HG02852 (cell line): ENCODE data around the gene GRK5.
"Not testable (repeated sequence)": the region's sequence is repeated elsewhere in the genome, so short reads cannot be mapped to it uniquely, and the experiment has no call there.

Experiments used
- ATAC-seq: cut with Tn5 transposase; IDR thresholded peaks from one replicate; pipeline ENCODE4 v1.9.1; 2021; ENCODE audit warnings: mild to moderate bottlenecking, moderate library complexity; ENCODE audit not compliant: unreplicated experiment

Gene GRK5

GRCh38 chr10:119272736-119273135 lies 65.4 kb downstream of the GRK5 start:
- no peak for ATAC-seq

- no peak for ATAC-seq
Observed at GRCh38 chr10:119273413-119273812, 66.0 kb downstream of the GRK5 start.

- no peak for ATAC-seq
Observed at GRCh38 chr10:119274519-119275045, 67.2 kb downstream of the GRK5 start.

GRCh38 chr10:119275085-119275484 lies 67.7 kb downstream of the GRK5 start:
- no peak for ATAC-seq

DNA sequence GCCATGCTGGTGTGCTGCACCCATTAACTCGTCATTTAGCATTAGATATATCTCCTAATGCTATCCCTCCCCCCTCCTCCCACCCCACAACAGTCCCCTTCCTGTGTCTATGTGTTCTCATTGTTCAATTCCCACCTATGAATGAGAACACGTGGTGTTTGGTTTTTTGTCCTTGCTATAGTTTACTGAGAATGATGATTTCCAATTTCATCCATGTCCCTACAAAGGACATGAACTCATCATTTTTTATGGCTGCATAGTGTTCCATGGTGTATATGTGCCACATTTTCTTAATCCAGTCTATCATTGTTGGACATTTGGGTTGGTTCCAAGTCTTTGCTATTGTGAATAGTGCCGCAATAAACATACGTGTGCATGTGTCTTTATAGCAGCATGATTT lies 68.8 kb downstream of the GRK5 start:
- not testable (repeated sequence) for ATAC-seq

GRCh38 chr10:119278126-119278709 lies 70.8 kb downstream of the GRK5 start:
- no peak for ATAC-seq

- no peak for ATAC-seq
Observed at GRCh38 chr10:119279441-119279840, 72.1 kb downstream of the GRK5 start.

DNA sequence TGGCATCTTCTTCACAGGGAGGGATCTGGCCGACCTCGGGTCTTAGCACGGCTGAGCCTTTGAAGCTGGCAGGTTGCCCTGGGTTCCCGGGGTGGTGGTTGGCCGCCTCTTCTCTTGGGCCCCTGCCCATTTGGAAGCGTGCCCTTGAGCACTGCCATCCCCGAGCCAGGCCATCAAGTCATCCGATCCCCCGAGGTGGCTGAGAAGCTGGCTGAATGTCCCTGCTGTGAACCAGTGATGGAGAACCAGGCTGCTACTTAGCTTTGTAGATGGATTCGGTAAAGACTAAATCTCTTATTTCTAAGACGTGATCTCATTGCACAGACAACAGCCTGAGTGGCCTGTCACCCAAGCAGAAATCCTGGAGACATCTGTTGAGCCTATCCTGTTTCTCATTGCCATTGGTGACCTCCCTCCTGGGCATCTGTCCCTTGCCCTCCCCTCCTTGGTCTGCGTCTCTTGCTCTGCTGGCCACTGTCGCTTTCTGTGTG lies 74.3 kb downstream of the GRK5 start:
- no peak for ATAC-seq

DNA sequence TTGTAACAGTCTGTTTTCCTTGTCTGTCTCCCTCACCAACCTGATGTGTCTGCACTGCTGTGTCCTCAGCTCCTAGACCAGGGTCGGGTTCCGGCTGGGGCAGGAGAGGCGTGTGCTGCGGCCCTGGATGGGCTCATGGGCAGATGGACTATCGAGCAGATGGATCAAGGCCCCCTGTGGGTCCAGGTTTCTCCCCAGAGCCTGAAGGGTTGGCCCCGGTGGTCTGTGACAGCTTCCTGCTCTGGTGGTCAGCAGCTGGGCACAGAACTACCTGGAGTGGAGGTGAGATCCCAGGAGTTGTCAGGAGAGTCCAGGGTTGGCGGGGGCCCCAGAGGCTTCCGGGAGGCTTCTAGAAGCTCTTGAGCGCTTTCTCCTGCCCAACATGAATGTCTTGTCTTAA lies 75.1 kb downstream of the GRK5 start:
- ATAC-seq, result no peak

DNA sequence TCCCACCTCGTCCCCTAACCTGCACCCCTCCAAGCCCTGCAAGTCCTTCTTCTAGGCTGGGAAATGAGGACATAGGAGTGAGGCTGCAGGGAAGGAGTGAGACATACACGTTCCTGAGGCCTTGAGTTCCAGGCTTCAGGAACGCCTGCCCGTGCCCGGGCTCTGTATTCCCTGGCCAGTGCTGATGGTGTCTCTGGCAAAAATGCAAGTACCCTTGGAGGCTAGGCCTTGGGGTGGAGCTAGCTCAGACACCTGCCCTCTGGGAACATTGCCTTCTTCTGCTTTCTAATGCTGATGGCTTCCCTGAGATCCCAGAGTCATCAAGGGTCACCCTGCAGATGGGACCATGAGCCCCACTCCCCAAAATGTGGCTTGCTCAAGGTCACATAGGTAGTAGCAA lies 76.0 kb downstream of the GRK5 start:
- no peak for ATAC-seq

DNA sequence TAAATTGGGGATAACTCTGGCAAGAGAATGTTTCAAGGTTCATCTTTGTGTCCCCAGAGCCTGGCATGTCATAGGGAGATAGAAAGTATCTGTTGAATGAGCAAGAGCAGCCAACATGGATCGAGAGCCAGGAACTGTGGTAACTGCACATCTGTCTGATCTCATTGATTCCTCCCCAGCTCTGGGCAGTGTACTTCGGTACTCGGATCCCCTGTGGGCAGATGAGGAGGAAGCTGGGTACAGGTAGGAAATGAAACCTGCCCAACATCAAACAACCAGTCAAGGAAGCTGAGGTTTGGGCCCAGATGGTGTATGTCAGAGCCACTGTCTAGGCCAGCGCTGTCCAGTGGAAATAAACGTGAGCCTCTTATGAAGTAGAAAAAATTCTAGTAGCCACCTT lies 76.4 kb downstream of the GRK5 start:
- ATAC-seq, result no peak

GRCh38 chr10:119284679-119285096 lies 77.3 kb downstream of the GRK5 start:
- no peak for ATAC-seq

DNA sequence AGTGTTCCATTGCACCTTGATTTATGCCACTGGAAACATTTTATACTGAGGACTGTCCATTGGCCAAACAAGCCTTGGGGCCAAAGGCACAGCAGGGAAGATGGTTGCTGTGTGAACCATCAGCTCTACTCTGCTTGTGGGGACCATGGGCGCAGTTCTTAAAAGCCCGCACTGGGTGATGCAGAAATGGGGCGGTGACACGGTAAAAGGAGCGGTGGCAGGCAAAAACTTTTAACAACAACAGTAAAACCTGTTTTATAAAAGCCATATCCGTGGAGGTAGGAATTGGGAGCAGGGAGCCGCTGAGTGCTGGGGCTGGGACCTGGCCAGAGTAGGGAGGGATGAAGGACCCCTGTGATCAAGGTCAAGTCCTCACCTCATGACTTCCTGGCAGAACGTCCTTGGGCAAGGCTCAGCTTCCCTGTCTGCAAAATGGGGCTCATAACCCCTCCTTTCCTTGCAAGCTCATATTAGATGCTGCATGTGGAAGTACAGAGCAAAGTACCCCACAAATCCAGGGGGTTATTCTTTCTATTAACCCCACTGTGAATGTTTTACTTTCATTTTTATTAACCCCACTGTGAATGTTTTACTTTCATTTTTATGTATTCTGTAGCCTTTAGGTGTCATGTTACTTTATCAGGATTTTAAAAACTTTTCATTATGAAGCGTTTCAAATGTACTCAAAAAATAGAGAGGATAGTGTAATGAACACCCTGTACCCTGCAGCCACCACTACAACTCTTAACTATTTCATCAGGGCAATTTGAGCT lies 78.3 kb downstream of the GRK5 start:
- ATAC-seq, result no peak

GRCh38 chr10:119286516-119286915 lies 79.1 kb downstream of the GRK5 start:
- no peak for ATAC-seq

DNA sequence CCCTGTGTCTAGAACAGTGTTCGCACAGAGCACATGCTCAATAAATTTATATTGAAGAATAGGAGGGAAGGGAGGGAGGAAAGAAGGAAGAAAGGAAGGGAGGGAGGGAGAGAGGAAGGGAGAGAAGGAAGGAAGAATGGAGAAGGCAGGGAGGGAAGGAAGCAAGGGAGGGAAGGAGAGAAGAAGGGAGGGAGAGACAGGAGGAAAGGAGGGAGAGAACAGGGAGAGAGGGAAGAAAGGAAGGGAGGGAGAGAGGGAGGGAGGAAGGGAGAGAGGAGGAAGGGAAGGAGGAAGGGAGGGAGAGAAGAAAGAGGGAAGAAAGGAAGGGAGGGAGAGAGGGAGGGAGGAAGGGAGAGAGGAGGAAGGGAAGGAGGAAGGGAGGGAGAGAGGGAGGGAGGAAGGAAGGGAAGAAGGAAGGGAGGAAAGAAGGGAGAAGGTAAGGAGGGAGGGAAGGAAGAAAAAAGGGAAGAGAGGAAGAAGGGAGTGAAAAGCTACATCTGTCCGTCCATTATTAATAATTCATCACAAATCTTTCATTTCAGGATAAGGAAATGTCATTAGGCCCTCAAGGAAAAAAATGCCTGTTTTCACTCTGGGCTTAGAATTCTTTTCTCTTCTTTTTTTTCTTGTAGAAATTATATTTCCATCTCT lies 79.7 kb downstream of the GRK5 start:
- no peak for ATAC-seq

- ATAC-seq, result no peak
Observed at GRCh38 chr10:119288574-119289001, 81.2 kb downstream of the GRK5 start.

DNA sequence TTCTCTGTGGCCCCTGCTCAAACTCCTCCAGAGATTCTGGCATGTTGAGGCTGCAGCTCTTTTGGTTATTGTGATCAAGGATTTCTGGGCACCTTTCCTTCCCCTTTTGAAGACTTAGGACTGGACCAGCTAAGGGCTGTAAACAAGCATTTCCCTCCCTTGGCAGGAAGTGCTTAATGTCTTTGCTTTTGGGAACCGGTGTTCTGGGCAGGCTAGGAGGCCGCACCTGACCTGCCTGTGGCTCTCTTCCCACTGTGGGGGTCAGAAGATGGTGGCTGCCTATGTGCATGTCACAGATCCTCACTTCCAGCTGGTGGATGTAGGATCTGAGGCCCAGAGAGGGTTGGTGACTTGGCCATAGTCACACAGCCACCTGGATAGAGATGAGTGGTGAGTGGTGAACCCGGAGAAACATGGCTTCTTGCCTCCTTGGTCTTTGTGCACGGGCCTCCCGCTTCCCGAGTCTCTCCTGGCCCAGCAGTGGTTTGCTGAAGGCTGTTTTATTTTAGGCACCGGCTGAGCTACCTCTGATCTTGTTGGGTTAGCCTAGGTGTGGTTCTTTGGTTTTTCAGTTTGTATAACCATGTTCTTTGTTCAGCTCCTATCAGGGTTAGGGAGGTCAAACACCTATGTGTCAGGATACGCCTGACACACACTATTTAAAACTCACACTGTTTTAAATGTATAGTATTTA lies 82.0 kb downstream of the GRK5 start:
- ATAC-seq, result no peak

DNA sequence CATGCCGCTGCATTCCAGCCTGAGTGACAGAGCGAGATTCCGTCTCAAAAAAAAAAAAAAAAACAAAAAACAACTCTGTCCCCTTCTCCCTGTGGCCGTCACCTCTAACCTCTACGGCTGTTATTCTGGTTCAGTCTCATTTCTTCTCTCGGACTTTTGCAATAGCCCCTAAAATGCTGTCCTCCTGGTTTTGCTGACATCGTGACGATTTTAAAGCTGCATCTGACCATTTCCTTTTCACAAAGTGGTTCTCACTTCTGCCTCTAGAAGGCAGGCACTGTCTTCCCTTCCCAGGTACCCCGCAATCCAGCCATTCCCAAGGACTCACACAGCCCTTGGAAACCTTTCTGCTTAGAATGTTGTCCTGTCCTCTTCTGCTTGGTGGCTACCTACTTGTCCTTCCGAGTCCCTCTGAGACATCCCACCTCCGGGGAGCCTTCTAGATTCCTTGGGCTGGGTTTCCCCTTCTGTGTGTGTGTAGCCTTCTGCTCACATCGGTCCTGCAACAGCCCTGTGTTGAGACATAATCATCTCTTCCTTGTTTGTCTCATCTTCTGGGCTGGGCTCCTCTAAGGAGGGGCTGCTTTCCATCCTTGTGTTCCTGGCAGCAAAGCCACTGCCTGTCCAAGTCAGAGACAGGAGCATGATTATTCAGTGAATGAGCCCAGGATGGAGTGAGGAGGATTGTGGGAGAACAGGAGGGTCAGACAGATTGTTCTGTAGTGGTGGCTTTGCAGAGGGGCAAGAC lies 83.1 kb downstream of the GRK5 start:
- ATAC-seq, result no peak

- no peak for ATAC-seq
Observed at GRCh38 chr10:119291223-119291900, 84.0 kb downstream of the GRK5 start.
